Duodenal mucosa (tissue), 2 donors: ENCODE results near the gene CLN6.

Experiments
- H3K27ac ChIP-seq: one replicate; pipeline ENCODE4 v1.7.0; 2013; ENCODE audit warnings: low read depth, low read length
- H3K27me3 ChIP-seq, 2 donors: one replicate each; pipeline ENCODE4 v1.7.0; 2013; ENCODE audit warnings: low read length in 2 of 2, control low read depth in 1 of 2; ENCODE audit not compliant: insufficient read depth in 2 of 2, control insufficient read depth in 1 of 2
- H3K36me3 ChIP-seq, 2 donors: one replicate each; pipeline ENCODE4 v1.7.0; 2013; ENCODE audit warnings: low read length in 2 of 2, control low read depth in 1 of 2; ENCODE audit not compliant: insufficient read depth in 2 of 2, control insufficient read depth in 1 of 2
- H3K4me1 ChIP-seq, 2 donors: one replicate each; pipeline ENCODE4 v1.7.0; 2013; ENCODE audit warnings: low read length in 2 of 2, control low read depth in 1 of 2; ENCODE audit not compliant: insufficient read depth in 2 of 2, control insufficient read depth in 1 of 2
- H3K4me3 ChIP-seq, 2 donors: one replicate each; pipeline ENCODE4 v1.7.0; 2013; ENCODE audit warnings: low read length in 2 of 2, low read depth in 1 of 2
- H3K9ac ChIP-seq, 2 donors: one replicate each; pipeline ENCODE4 v1.7.0; 2013; ENCODE audit warnings: low read length in 2 of 2, low read depth in 1 of 2
- H3K9me3 ChIP-seq, 2 donors: one replicate each; pipeline ENCODE4 v1.7.0; 2013; ENCODE audit warnings: low read length in 2 of 2, control low read depth in 1 of 2; ENCODE audit not compliant: control insufficient read depth in 1 of 2

The CLN6 gene

GRCh38 chr15:68201153-68201878 is 28.2 kb downstream of the CLN6 start:
- Histone ChIP-seq H3K4me3 (peak overlapping the region; percentile 28 to 42), H3K36me3 (peaks cover 0 to 18% of the 10 kb centered on the region in 2 donors), H3K4me1 (peaks cover 35 to 56% of the 10 kb centered on the region in 2 donors), H3K9ac (peak overlapping the region in 1 of 2 donors; percentile 32), H3K27ac (no peak overlapping the region), H3K27me3 (no peaks in the 10 kb centered on the region), H3K9me3 (no peaks in the 10 kb centered on the region)

- Histone ChIP-seq H3K36me3 (peaks cover 2 to 28% of the 10 kb centered on the region in 2 donors), H3K27me3 (no peaks in the 10 kb centered on the region), H3K4me1 (peaks cover 25 to 46% of the 10 kb centered on the region in 2 donors), H3K27ac (no peak overlapping the region), H3K9ac (peak overlapping the region in 1 of 2 donors; percentile 34), H3K4me3 (peak overlapping the region in 1 of 2 donors; percentile 42), H3K9me3 (no peaks in the 10 kb centered on the region)
Measured at GRCh38 chr15:68200016-68200861, 29.3 kb downstream of the CLN6 start.

- Histone ChIP-seq H3K4me1 (peaks cover 25 to 42% of the 10 kb centered on the region in 2 donors), H3K27me3 (no peaks in the 10 kb centered on the region), H3K36me3 (peaks cover 3 to 31% of the 10 kb centered on the region in 2 donors), H3K9ac (no peak overlapping the region), H3K9me3 (no peaks in the 10 kb centered on the region), H3K27ac (no peak overlapping the region), H3K4me3 (no peak overlapping the region)
Measured at GRCh38 chr15:68199340-68199739, 30.2 kb downstream of the CLN6 start.

- Histone ChIP-seq H3K9me3 (no peaks in the 10 kb centered on the region), H3K4me3 (no peak overlapping the region), H3K27ac (no peak overlapping the region), H3K9ac (no peak overlapping the region), H3K27me3 (no peaks in the 10 kb centered on the region), H3K4me1 (peaks cover 25 to 31% of the 10 kb centered on the region in 2 donors), H3K36me3 (peaks cover 10 to 41% of the 10 kb centered on the region in 2 donors)
Measured at GRCh38 chr15:68197661-68198437, 31.7 kb downstream of the CLN6 start.

GRCh38 chr15:68197170-68197492 is 32.4 kb downstream of the CLN6 start:
- no peak overlapping the region for H3K4me3 ChIP-seq
- no peaks in the 10 kb centered on the region for H3K27me3 ChIP-seq
- peaks cover 22 to 25% of the 10 kb centered on the region in 2 donors for H3K4me1 ChIP-seq
- peaks cover 17 to 48% of the 10 kb centered on the region in 2 donors for H3K36me3 ChIP-seq
- no peaks in the 10 kb centered on the region for H3K9me3 ChIP-seq
- H3K27ac ChIP-seq = no peak overlapping the region
- H3K9ac ChIP-seq = no peak overlapping the region

- H3K27ac ChIP-seq = no peak overlapping the region
- H3K9ac ChIP-seq = no peak overlapping the region
- peaks cover 22 to 54% of the 10 kb centered on the region in 2 donors for H3K36me3 ChIP-seq
Measured at GRCh38 chr15:68196445-68197169, 32.9 kb downstream of the CLN6 start.

GRCh38 chr15:68195336-68196112 is 34.0 kb downstream of the CLN6 start:
- peak overlapping the region in 1 of 2 donors; percentile 7 for H3K9ac ChIP-seq

More at GRCh38 chr15:68196445-68197169, 32.9 kb downstream of the CLN6 start:
- no peaks in the 10 kb centered on the region for H3K9me3 ChIP-seq
- no peak overlapping the region for H3K4me3 ChIP-seq
- no peaks in the 10 kb centered on the region for H3K27me3 ChIP-seq
- H3K4me1 ChIP-seq = peaks cover 17 to 20% of the 10 kb centered on the region in 2 donors

GRCh38 chr15:68192804-68193486 is 36.6 kb downstream of the CLN6 start:
- Histone ChIP-seq H3K4me1 (peaks cover 4 to 6% of the 10 kb centered on the region in 2 donors), H3K27ac (no peak overlapping the region), H3K9me3 (no peaks in the 10 kb centered on the region), H3K9ac (no peak overlapping the region), H3K36me3 (peaks cover 25 to 54% of the 10 kb centered on the region in 2 donors), H3K27me3 (no peaks in the 10 kb centered on the region), H3K4me3 (no peak overlapping the region)

More at GRCh38 chr15:68195336-68196112, 34.0 kb downstream of the CLN6 start:
- Histone ChIP-seq H3K27ac (no peak overlapping the region), H3K36me3 (peaks cover 25 to 55% of the 10 kb centered on the region in 2 donors), H3K4me3 (no peak overlapping the region), H3K27me3 (no peaks in the 10 kb centered on the region), H3K9me3 (no peaks in the 10 kb centered on the region), H3K4me1 (peaks cover 7 to 10% of the 10 kb centered on the region in 2 donors)
